Measurements from ENCODE around the gene RHBG. TPM values are rescaled to one million over a fixed set of nuclear protein-coding genes. Genes with fewer than 3 reads are reported as not detected.

RHBG gene
- total and polyA plus RNA-seq, 2 donors (not counting 1 experiment from before 2014, with no cell fraction given) = not detected

DNA sequence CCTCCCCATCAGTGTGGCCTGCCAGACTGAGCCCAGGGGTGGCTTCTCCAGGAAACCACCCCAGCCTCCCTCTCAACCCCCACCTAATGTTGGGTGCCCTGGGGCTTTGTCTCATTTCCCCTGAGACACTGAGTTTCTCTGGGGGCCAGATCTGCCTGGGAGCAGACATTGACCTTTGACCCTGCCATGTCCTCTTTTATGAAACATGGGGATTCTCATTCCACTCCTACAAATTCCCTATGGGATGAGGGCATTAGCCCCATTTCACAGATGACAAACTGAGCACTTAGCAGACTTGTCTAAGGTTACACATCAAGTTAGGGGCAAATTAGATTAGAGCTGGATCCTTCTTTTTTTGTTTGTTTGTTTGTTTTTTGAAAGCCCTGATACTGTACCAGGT, 24.1 kb downstream of the RHBG start:
- TF ChIP-seq EZH2 (IDR thresholded peaks at IDR 0.05; ENCODE audit: borderline replicate concordance, insufficient read depth, low read depth, low read length, poor library complexity, severe bottlenecking) = no peak
- TF ChIP-seq, protein P1, sequence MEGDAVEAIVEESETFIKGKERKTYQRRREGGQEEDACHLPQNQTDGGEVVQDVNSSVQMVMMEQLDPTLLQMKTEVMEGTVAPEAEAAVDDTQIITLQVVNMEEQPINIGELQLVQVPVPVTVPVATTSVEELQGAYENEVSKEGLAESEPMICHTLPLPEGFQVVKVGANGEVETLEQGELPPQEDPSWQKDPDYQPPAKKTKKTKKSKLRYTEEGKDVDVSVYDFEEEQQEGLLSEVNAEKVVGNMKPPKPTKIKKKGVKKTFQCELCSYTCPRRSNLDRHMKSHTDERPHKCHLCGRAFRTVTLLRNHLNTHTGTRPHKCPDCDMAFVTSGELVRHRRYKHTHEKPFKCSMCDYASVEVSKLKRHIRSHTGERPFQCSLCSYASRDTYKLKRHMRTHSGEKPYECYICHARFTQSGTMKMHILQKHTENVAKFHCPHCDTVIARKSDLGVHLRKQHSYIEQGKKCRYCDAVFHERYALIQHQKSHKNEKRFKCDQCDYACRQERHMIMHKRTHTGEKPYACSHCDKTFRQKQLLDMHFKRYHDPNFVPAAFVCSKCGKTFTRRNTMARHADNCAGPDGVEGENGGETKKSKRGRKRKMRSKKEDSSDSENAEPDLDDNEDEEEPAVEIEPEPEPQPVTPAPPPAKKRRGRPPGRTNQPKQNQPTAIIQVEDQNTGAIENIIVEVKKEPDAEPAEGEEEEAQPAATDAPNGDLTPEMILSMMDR (IDR thresholded peaks at IDR 0.05) = no peak
- no peaks in the 10 kb centered on the region for H3K79me2 ChIP-seq (ENCODE audit: control insufficient read depth, insufficient read depth, low read length)
- no peak overlapping the region for H3K4me3 Mint-ChIP-seq
- DNase-seq (no peak), ATAC-seq (ENCODE audit: low read depth) (no peak)
- no peak overlapping the region for H2AFZ ChIP-seq (ENCODE audit: insufficient read depth, low read depth, low read length, poor library complexity, severe bottlenecking)
- ChIA-PET POLR2A (no interaction called here), CTCF (interaction anchor here (0.6 to 4.1 kb wide), 3 partner anchors 7 to 121 kb away, joined by 3 to 21 read pairs (median 4); no protein-coding TSS in a partner anchor)
- H3K9me3 ChIP-seq (ENCODE audit: control extremely low read depth in 1 of 3, control insufficient read depth in 2 of 3, insufficient read depth in 1 of 3, low read length in 2 of 3) = peaks cover 0 to 9% (median 0%) of the 10 kb centered on the region in 3 donors
- H3K4me1 Mint-ChIP-seq = peaks cover 8% of the 10 kb centered on the region
- no peak overlapping the region for H3K4me2 ChIP-seq (replicated peaks; ENCODE audit: low read depth, low read length, poor library complexity, severe bottlenecking)
- intact Hi-C loops (cut with micrococcal nuclease) = no loop called here
- H3K36me3 ChIP-seq (replicated peaks in 1 of 2; ENCODE audit: control extremely low read depth in 1 of 2, control insufficient read depth in 1 of 2, extremely low read depth in 1 of 2, insufficient read depth in 2 of 2, low read length in 1 of 2) = no peaks in the 10 kb centered on the region
- no peak overlapping the region for H3K4me3 ChIP-seq (ENCODE audit: control extremely low read depth in 1 of 5, extremely low read depth in 1 of 5, insufficient read depth in 1 of 5, low read depth in 2 of 5, low read length in 4 of 5)
- H3K27me3 Mint-ChIP-seq = peaks cover 14% of the 10 kb centered on the region
- H3K9ac ChIP-seq (ENCODE audit: low read length) = no peak overlapping the region
- peaks cover 4 to 8% of the 10 kb centered on the region in 2 donors for H3K4me1 ChIP-seq (ENCODE audit: control insufficient read depth in 2 of 2, insufficient read depth in 2 of 2, low read length in 2 of 2)
- peaks cover 2% of the 10 kb centered on the region for H3K9me3 Mint-ChIP-seq (ENCODE audit: insufficient read depth)
- no peak overlapping the region for H3K27ac Mint-ChIP-seq
- no peaks in the 10 kb centered on the region for H4K20me1 ChIP-seq (ENCODE audit: control insufficient read depth, insufficient read depth, low read length, poor library complexity, severe bottlenecking)
- peaks cover 0 to 30% (median 7%) of the 10 kb centered on the region in 4 experiments for H3K27me3 ChIP-seq (replicated peaks in 1 of 4; ENCODE audit: control extremely low read depth in 1 of 4, control insufficient read depth in 3 of 4, insufficient read depth in 4 of 4, low read length in 3 of 4)
- H3K27ac ChIP-seq (ENCODE audit: low read length in 2 of 2) = no peak overlapping the region

DNA sequence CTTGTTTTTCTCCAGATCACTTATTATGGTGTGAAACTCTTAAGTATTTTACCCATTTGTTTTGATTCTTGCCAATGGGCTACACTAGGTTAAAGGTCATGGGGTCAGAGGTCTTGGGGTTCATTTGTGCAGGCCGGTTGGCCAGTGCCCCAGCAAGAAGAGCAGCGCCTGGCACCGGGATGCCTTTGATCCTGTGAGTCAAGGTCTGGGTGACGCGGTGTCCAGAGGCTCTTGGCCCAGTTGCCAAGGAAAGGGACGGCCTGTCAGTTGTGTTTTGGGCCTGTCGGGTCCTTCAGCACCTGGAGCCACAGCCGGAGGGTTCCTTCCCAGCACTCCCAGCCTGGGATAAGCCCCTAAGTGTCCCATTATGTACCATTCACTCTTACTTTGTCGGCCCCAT, 25.1 kb downstream of the RHBG start:
- no peak overlapping the region for H3K27ac Mint-ChIP-seq
- H3K4me1 ChIP-seq (ENCODE audit: control insufficient read depth in 2 of 2, insufficient read depth in 2 of 2, low read length in 2 of 2) = peaks cover 0 to 5% of the 10 kb centered on the region in 2 donors
- TF ChIP-seq, protein P1 (IDR thresholded peaks at IDR 0.05) = no peak
- TF ChIP-seq EZH2 (IDR thresholded peaks at IDR 0.05; ENCODE audit: borderline replicate concordance, insufficient read depth, low read depth, low read length, poor library complexity, severe bottlenecking) = no peak
- no peaks in the 10 kb centered on the region for H3K79me2 ChIP-seq (ENCODE audit: control insufficient read depth, insufficient read depth, low read length)
- no peak overlapping the region for H3K4me2 ChIP-seq (replicated peaks; ENCODE audit: low read depth, low read length, poor library complexity, severe bottlenecking)
- ChIA-PET POLR2A (no interaction called here), CTCF (interaction anchor here (1.0 to 4.1 kb wide), 3 partner anchors 8 to 52 kb away, joined by 4 to 21 read pairs (median 4); no protein-coding TSS in a partner anchor)
- H2AFZ ChIP-seq (ENCODE audit: insufficient read depth, low read depth, low read length, poor library complexity, severe bottlenecking) = no peak overlapping the region
- DNase-seq = no peak
- H3K27me3 ChIP-seq (replicated peaks in 1 of 4; ENCODE audit: control extremely low read depth in 1 of 4, control insufficient read depth in 3 of 4, insufficient read depth in 4 of 4, low read length in 3 of 4) = peaks cover 0 to 22% (median 4%) of the 10 kb centered on the region in 4 experiments
- peaks cover 10% of the 10 kb centered on the region for H3K4me1 Mint-ChIP-seq
- H3K4me3 Mint-ChIP-seq = no peak overlapping the region
- no peak overlapping the region for H3K27ac ChIP-seq (ENCODE audit: low read length in 2 of 2)
- no peaks in the 10 kb centered on the region for H4K20me1 ChIP-seq (ENCODE audit: control insufficient read depth, insufficient read depth, low read length, poor library complexity, severe bottlenecking)
- H3K27me3 Mint-ChIP-seq = peaks cover 10% of the 10 kb centered on the region
- no peak overlapping the region for H3K9ac ChIP-seq (ENCODE audit: low read length)
- intact Hi-C loops (cut with micrococcal nuclease) = no loop called here
- 96% methylated on average over 8 of the region's 9 CpGs for WGBS (ENCODE audit: insufficient coverage)
- H3K4me3 ChIP-seq (ENCODE audit: control extremely low read depth in 1 of 5, extremely low read depth in 1 of 5, insufficient read depth in 1 of 5, low read depth in 2 of 5, low read length in 4 of 5) = no peak overlapping the region
- peaks cover 0 to 9% (median 0%) of the 10 kb centered on the region in 3 donors for H3K9me3 ChIP-seq (ENCODE audit: control extremely low read depth in 1 of 3, control insufficient read depth in 2 of 3, insufficient read depth in 1 of 3, low read length in 2 of 3)
- no peaks in the 10 kb centered on the region for H3K36me3 ChIP-seq (replicated peaks in 1 of 2; ENCODE audit: control extremely low read depth in 1 of 2, control insufficient read depth in 1 of 2, extremely low read depth in 1 of 2, insufficient read depth in 2 of 2, low read length in 1 of 2)
- ATAC-seq (ENCODE audit: low read depth) = no peak
- H3K9me3 Mint-ChIP-seq (ENCODE audit: insufficient read depth) = peaks cover 2% of the 10 kb centered on the region

All from B cell (primary cell).